CD4-positive, alpha-beta T cell treated with Interleukin-17A for 4 hours (primary cell): ENCODE data around the gene LAG3.
A peak's percentile ranks its signal among the peaks of the same experiment; 100 is the strongest.
"Not testable (repeated sequence)": the region's sequence is repeated elsewhere in the genome, so short reads cannot be mapped to it uniquely, and the experiment has no call there.

Source experiments
- DNase-seq: peaks from one replicate; pipeline ENCODE4 v3.0.0-alpha.2; 2020; ENCODE audit warnings: mixed read lengths

The LAG3 gene

DNA sequence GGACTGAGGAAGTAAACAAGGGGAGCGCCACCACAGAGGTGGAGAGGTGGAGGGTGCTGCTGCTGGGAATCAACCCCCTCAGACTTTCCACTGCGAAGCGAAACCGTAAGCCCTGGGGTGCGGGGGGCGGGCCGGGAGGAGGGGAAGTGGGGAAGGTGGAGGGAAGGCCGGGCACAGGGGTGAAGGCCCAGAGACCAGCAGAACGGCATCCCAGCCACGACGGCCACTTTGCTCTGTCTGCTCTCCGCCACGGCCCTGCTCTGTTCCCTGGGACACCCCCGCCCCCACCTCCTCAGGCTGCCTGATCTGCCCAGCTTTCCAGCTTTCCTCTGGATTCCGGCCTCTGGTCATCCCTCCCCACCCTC, at the start of gene LAG3:
LAG3 (plus strand) TSS at position 190 of the 365 bp plus-strand sequence. CDS start 333 bp downstream, outside the sequence.
- peak; percentile 41 for DNase-seq

DNA sequence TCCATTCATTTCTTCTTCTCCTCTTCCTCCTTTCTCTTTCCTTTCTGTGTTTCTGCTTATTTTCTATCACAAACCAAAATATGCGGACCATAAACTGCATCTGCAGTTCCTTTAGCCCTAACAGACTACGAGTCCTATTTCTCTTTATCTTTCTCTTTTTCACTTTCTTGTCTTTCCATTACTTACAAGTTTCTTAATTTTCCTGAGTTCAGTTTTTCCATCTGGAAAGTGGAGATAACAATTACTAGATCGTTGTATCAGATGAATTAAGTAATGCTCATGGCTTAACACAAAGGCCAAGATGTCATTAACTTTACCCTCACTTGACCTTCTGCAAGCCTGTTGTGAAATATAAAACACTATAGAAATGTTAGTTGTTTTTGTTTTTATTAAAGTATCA, 49.5 kb upstream of the LAG3 start:
- DNase-seq, result no peak

DNA sequence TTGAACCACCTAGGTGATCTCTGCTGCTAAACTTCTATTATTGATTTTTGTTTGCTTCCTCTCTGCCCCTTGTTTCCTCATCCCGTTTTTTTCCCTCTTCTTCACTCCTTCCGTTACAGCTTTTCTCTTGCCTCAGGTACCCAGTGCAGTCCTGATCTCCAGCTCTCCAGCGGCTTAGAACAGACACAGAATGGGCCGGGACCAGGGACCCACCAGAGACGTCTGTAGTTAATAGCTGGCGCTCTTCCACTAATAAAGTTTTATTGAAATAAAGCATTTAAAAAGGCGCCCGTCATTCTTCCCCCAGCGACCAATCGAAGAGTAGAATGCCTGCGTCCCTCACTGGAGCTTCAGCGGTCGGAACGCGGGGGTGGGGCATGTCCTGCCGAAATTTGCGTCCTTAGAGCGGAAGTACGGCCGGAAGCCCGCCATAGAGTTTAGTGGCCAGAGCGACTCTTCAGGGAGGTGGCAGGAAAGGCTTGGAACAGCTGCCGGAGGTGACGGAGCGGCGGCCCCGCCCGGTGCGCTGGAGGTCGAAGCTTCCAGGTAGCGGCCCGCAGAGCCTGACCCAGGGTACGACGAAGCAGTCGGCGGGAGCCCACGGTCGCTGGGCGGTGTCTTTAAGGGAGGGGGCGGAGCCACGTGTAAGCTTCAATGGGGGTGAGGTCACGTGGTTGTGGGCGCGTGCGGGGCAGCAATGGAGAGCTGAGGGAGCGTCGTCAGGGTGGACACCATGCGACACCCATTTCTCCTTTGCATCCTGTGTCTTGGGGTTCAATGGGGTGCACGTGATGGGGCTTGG, 48.5 kb upstream of the LAG3 start, which contains the start of gene COPS7A:
COPS7A (plus strand) TSS at position 440 of the 802 bp plus-strand sequence. CDS start 611 bp downstream, outside the sequence.
- peak; percentile 97 for DNase-seq

DNA sequence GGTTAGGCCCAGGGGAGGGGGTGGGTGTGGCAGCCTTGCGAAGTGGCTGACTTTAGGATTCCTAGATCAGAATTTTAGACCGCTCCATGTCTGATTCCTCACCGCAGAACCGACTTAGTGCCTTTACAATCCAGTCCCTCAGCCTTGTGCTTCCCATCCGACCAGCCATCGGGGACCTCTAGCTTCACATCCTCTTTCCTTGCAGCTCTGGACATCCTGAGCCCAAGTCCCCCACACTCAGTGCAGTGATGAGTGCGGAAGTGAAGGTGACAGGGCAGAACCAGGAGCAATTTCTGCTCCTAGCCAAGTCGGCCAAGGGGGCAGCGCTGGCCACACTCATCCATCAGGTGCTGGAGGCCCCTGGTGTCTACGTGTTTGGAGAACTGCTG, 47.9 kb upstream of the LAG3 start:
- DNase-seq, result no peak

DNA sequence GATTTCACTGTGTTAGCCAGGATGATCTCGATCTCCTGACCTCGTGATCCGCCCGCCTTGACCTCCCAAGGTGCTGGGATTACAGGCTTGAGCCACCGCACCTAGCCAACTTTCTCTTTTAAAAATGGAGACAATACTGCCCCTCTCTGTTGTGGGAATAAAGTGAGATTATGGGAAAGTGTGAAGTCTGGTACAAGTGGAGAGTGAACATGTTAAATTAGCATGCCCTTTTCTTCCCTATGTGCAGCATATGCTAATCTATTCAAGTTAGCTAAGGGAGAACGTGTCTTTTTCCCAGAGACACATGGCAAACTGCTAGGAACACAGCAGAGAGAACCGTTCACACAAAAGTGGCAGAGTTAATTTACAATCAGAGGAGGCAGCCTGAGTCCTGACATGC, 47.0 kb upstream of the LAG3 start:
- DNase-seq, result no peak

DNA sequence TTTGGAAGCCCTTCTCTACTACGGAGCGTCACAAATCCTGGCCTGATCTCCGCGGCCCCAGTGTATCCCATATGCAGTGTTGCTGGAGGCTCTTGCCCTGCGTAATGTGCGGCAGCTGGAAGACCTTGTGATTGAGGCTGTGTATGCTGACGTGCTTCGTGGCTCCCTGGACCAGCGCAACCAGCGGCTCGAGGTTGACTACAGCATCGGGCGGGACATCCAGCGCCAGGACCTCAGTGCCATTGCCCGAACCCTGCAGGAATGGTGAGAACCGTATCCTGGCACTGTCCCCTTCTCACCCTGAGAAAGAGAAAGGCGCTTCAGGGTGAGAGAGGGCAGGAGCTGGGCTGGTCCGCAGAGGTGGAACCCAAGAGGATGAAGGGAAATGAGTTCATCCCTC, 43.1 kb upstream of the LAG3 start:
- DNase-seq, result no peak

DNA sequence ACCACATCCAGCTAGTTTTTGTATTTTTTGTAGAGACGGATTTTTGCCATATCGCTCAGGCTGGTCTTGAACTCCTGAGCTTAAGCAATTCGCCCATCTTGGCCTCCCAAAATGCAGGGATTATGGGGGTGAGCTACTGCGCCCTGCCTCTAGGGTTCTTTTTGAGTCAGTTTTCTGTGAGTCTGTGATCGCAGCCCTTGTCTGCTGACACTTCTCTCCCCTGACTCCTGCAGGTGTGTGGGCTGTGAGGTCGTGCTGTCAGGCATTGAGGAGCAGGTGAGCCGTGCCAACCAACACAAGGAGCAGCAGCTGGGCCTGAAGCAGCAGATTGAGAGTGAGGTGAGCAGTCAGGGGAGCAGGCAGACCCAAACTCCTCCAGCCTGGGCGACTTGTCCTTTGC, 42.2 kb upstream of the LAG3 start:
- no peak for DNase-seq

DNA sequence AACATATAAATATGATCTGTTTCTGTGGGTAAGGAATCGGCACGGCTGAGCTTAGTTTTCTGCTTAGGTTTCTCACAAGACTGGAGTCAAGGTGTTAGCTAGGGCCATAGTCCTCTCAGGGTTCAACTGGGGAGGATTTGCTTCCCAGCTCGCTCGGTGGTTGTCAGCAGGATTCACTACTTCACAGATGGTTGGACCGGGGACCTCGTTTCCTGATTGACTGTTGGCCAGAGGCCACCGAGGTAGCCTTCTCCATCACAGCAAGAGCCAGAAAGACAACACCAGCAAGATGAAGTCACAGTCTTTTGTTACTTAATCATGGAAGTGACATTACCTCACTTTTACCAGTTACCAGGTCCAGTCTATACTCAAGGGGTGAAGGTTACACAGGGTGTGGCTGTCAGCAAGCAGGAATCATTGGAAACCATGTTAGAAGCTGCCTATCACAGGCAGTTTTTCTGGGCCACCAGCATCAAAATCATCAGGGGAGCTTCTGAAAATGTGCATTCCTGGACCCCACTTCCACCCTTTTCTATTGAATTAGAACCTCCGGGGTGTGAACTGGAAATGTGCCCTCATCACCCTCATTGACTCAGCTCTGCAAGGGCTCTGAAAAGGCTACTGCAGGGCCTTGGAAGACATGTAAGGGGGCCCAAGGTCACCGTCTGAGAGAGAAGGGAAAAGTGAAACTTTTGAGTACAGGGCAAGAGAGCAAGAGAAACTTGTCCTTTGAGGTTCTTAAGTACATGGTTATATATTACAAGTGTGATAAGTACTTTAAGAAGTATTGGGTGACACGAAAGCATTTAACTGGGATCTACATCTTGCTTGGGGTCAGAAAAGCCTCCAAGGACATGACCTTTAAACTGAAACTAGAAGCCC, 37.6 kb upstream of the LAG3 start:
- DNase-seq, result no peak

DNA sequence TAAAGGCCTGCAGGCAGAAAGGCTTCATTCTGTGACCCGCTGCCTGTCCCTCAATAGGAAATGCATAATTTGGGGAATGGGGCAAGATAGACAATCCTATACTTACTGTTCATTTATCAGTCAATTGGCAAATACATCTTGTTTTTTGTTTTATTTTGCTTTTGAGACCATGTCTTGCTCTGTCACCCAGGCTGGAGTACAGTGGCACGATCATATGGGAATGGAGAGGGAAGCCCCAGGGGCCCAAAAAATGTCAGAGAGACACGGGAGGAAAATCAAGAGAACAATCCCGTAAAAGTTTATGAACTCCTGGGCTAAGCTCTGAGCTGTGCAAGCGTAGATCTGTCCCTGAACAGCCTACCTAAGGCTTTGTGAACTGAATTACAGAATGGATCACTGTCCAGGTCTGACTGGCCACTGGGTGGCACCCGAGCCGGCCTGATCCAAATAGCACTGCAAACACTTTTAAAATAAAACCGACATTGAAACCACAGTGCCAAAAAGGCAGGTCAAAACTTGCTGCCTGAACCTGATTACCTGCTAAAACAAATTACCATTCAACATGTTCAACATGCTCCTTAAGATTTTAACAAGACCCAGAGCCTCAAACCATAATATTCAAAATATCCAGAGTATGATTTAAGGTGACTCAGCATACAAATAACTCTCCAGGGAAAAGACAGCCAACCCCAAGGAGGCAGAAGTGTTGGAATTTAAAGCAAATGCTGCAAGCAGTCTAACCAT, 36.7 kb upstream of the LAG3 start:
- peak; percentile 63 for DNase-seq

DNA sequence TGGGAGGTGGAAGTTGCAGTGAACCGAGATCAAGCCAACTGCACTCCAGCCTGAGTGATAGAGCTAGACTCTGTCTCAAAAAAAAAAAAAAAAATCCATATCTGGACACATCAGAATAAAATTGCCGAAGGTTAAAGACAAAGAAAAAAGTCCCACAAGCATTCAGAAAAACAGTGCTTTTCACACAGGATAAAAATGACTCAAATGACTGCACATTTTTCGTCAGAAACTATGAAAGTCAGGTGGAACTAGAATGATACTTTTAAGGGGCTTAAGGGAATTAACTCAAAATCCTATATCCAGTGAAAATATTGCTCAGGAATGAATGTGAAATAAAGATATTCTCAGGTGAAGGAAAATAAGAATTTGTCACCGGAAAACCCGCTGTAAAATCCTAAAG, 35.6 kb upstream of the LAG3 start:
- no peak for DNase-seq

DNA sequence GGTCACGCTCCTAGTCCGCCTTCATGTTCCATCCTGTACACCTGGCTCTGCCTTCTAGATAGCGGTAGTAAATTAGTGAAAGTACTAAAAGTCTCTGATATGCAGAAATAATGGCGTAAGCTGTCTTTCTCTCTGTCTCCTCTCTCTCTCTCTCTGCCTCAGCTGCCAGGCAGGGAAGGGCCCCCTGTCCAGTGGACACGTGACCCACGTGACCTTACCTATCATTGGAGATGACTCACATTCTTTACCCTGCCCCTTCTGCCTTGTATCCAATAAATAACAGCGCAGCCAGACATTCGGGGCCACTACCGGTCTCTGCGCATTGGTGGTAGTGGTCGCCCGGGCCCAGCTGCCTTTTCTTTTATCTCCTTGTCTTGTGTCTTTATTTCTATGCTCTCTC, 30.2 kb upstream of the LAG3 start:
- DNase-seq, result not testable (repeated sequence)

DNA sequence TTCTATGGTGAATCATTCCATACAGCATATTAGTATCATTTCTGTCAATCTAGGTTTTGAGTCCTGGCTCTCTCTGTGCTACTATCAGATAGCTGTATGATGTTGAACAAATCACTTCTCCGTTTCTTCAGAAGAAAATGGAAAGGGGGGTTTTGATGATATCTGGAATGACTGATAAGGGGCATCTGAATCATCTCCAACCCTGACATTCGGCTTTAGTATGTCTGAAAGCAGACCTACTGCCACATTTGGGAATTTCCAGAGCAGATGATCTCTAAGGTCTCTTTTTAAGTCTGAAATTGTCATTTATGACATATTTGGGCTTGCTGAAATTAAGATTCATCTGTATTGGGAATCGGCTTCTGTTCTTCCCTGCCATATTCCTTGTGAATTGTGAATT, 29.5 kb upstream of the LAG3 start:
- no peak for DNase-seq

DNA sequence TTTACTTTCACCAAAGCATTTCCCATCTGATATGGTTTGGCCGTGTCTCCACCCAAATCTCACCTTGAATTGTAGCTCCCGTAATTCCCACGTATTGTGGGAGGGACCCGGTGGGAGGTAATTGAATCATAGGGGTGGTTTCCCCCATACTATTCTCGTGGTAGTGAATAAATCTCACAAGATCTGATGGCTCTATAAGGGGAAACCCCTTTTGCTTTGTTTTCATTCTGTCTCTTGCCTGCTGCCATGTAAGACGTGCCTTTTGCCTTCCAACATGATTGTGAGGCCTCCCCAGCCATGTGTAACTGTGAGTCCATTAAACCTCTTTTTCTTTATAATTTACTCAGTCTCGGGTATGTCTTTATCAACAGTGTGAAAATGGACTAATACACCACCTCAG, 29.0 kb upstream of the LAG3 start:
- DNase-seq, result not testable (repeated sequence)

DNA sequence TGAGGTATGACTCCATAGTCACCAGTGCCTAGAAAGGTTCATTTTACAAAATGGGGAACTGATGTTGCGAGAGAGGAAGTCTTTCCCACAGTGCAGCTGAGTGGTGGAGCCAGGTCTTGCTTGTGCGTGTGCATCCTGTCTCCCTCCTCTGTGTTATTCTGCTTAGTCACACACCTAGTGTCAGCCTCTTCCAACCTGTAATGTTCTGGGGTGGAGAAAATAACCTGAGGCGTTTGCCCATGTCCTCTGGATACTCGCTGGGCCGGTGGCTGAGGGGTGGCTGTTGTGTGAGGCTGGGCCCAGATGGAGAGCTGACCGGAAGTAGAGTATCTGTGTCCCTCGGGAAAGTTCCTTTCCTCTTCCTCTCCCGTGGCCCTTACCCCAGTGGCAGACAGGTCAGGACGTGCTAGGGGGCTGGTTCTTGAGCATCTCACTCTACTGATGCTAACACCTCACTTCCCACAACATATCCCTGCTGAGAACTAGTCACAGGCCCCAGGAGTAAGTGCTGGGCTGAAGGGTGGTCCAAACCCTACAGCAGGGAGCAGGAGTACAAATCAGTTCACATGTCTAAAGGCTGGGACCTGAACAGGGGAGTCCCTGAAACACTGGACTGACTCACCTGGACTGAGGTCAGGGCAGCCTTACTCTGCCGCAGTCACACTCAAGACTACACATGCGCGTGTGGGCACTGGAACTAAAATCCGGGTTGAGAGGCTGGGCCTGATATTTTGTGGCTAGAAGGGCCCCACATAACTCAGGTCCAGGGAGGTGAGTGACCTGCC, 26.4 kb upstream of the LAG3 start:
- peak; percentile 58 for DNase-seq

DNA sequence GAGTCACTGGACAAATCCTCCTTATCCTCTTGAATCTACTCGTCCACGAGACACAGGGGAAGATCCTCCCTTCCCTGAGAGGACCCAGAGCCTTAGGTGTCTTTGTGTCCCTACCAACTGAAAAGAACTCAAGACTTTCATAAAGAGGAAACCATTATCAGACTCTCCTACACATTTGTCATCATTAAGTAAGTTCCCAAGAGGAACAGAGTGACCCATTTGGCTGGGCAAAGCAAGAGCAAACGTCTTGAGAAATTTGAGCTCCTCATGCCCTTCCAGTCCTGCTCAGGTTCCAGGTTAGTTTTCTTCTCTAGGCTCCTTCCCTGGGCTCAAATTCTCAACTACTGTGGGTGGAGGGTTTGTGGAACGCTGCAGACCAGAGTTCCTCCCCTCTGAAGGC, 25.1 kb upstream of the LAG3 start:
- no peak for DNase-seq

DNA sequence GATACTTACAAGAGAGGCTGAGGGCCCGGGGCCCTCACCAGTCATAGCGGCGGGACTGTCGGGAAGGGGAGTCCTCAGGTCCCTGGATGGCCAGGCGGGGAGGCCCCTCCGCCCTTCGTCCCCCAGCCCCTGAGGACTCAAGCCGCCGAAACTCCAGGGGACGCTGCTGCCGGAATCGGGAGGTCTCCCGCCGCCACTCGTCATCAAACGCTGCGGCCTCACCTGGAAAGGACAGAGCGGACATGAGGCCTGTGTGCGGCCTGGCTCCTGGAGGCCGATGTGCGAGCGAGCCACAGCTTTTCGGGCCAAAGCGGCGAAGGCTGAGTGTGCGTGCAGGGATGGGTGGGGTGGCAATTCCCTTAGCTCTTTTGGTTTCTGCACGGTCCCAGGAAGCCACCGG, 23.6 kb upstream of the LAG3 start:
- DNase-seq, result no peak

DNA sequence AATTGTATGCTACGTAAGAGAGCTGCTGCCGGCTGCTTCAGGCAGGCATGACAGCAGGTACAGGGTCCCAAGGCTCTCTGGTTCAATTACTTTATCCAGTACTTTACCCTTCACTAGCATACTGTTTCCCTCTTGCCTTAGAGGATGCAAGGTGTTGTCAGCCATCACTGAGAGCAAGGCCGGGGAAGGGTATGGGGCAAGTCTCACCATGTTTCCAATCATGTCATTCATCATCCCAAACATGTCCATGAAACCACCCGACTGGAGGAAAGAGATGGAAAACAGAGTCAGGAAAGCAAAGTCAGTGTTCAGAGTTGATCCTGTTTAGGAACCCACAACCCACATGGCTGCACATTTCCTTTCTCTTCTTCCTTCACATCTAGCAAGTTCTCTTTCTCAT, 21.8 kb upstream of the LAG3 start:
- DNase-seq, result no peak

DNA sequence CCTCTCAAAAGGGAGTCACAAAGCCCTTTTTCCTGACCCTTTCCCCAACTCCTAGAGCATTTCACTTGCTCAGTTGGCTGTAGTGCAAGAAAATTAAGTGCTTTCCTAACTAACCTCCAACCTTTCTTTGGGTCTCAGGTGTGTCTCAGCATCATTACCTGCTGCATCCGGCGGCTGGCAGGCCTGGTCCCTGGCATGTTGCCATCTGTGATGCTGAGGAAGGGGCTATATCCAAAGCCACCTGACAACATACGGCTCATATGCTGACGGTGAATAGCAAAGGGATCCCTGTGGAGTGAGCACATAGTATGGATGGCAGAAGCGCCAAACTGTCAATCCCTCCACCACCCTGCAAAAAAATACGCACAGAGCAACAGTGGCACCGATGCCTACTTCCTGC, 20.6 kb upstream of the LAG3 start:
- DNase-seq, result no peak

DNA sequence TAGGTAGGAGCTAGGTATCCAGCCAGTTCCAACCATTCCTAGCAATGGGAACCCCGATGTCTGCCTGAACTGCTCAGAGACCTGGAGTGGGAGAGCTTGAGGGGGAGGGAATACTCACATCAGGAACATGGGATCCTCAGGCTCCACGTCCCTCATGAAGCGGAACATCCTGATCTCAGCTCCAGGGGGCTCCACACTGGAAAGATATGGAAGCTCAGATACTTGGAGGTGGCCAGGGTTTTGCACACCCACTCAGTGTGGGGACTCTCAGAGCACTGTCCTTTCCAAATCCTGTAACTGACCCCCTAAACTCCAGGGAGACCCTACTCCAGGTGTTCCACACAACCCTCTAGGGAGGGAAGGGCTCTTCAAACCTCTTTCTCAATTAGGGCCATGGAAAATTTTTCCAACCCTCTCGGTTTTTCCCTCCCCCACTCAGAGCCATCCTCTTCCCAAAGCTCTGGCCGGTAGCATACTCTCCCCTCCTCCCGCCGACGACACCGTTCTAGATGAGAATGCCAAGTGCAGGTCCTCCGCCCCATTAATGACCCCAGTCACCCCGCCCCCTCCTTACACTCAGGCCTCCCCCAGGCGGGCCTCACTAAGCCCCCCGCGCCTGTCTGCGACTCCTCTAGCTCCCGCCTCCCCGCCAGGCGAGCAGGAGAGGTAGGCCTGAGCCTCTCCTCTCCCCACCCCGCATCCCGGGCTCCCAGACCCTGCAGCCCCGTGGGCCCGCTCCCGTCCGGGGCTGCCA, 20.0 kb upstream of the LAG3 start:
- DNase-seq, result peak; percentile 43

DNA sequence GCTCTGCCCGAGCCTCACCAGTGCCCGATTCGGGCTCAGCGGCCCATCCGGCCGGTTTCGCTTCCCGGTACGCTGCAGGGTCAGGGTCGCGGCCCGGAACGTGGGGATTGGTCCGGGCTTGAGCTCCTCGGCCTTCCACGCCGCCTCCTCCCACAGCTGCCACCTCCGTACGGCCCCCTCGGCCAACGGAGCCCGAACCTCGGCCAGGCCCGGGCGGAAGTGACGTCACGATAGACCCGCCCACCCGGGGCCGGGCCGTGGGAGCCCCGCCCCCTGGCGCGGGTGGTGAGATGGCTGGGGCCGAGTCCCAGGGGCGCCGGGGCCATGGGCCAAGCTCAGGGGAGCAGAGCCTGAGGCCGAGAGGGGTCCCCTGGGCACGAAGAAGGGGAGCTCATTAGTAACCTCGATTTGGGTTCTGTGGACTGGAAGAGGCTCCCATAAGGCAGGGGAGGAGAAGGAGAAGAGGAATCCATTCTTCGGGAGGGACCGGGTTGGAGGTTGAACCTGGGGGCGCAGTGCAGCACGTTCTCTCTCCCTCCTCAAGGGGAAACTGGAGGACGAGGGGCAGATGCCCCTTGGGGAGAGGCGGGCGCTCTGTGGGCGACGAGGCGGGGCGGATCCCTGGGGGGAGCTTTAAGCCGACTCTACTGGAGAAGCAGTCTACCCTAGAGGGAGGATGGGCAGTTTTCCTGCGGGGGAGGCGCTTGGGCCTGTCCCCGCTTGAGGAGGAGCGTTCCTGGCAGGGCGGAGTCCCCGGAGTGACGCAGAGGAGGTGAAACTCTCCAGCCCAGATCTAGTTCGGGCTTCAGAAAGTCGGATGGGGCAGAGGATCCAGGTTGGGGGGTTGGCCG, 19.2 kb upstream of the LAG3 start, which contains the start of gene MLF2:
MLF2 (minus strand) TSS at position 221 of the 851 bp plus-strand sequence. CDS start 807 bp downstream, outside the sequence.
- DNase-seq, result peak; percentile 98
